HCT116 (cell line): Measurements from ENCODE around the gene CBLB. TPM values are rescaled to one million over a fixed set of nuclear protein-coding genes. Genes with fewer than 3 reads are reported as not detected.
"Not testable (repeated sequence)": the region's sequence is repeated elsewhere in the genome, so short reads cannot be mapped to it uniquely, and the experiment has no call there.

Experiments used
- ATAC-seq: fragments of 200-7000 bp; cut with Tn5 transposase; 2 replicates; pipeline ENCODE4 v1.9.1; 2020; ENCODE audit warnings: mild to moderate bottlenecking, moderate library complexity
- BruUV-seq: library from RNA; stranded (reverse); fragments of 400-500 nt; replicated peaks from 2 replicates; lab custom pipeline; 2021; lab: Mats Ljungman, UMichigan
- CTCF ChIA-PET: fragments of 300-600 bp; sonication (Branson Sonifier 250); formaldehyde crosslinking; loops from one replicate; lab custom pipeline; 2021; ENCODE audit warnings: antibody characterized with exemption; lab: Charles Lee
- POLR2A ChIA-PET: fragments of 300-600, 350-600 bp; sonication (Branson Sonifier 250); formaldehyde crosslinking; loops from one replicate; lab custom pipeline; 2021; ENCODE audit warnings: antibody characterized with exemption; lab: Charles Lee
- RAD21 ChIA-PET, 2 experiments: fragments of 300-600 bp; sonication (Branson Sonifier 250); formaldehyde crosslinking; loops; one replicate each; lab custom pipeline; 2023; ENCODE audit warnings: low total read pairs in 2 of 2; ENCODE audit not compliant: uncharacterized antibody in 2 of 2, unreplicated experiment in 2 of 2, low non-redundant PET in 1 of 2; lab: Charles Lee
- DNase-seq: peaks from one replicate; pipeline ENCODE4 v3.0.0-alpha.2; 2010; ENCODE audit warnings: low read depth, low spot score
- H2AFZ ChIP-seq: fragments of 200-600 bp; shearing (Covaris generic), sonication (generic); 2 replicates; pipeline ENCODE4 v1.6.1; 2017; ENCODE audit warnings: low read depth, mixed run types, mixed read lengths, antibody characterized with exemption, low read length; ENCODE audit not compliant: poor library complexity, severe bottlenecking
- H3K27ac ChIP-seq: 2 replicates; pipeline ENCODE4 v1.5.1; 2012; ENCODE audit warnings: low read depth, low read length
- H3K27me3 ChIP-seq: fragments of 200-600 bp; sonication (generic); 2 replicates; pipeline ENCODE4 v1.6.1; 2016; ENCODE audit warnings: mixed run types, low read length, mixed read lengths; ENCODE audit not compliant: insufficient read depth
- H3K36me3 ChIP-seq, 2 experiments: fragments of 200-500 bp in 1 of 2; fragments of 200-600 bp in 1 of 2; sonication (Bioruptor generic) in 1 of 2; sonication (generic) in 1 of 2; 2 replicates each; pipeline versions ENCODE4 v1.5.1 to v1.6.1; 2014 to 2016; ENCODE audit warnings: low read length in 2 of 2, inconsistent platforms in 1 of 2, mixed read lengths in 1 of 2, mixed run types in 1 of 2; ENCODE audit not compliant: insufficient read depth in 2 of 2, control insufficient read depth in 1 of 2
- H3K4me1 ChIP-seq, 2 experiments: fragments of 200-600 bp in 1 of 2; sonication (generic) in 1 of 2; 2 replicates each; pipeline versions ENCODE4 v1.5.1 to v1.6.1; 2012 to 2017; ENCODE audit warnings: low read length in 2 of 2, inconsistent platforms in 1 of 2, mild to moderate bottlenecking in 1 of 2, mixed read lengths in 1 of 2, mixed run types in 1 of 2, moderate library complexity in 1 of 2; ENCODE audit not compliant: insufficient read depth in 2 of 2, control insufficient read depth in 1 of 2
- H3K4me2 ChIP-seq: fragments of 200-600 bp; sonication (generic); 2 replicates; pipeline ENCODE4 v1.6.1; 2017; ENCODE audit warnings: mixed run types, low read length, mixed read lengths
- H3K4me3 ChIP-seq, 2 experiments: fragments of 200-600 bp in 1 of 2; sonication (generic) in 1 of 2; replicated peaks in 1 of 2; 2 replicates each; pipeline ENCODE4 v1.5.1; 2011 to 2016; ENCODE audit warnings: low read length in 2 of 2, control low read depth in 1 of 2, low read depth in 1 of 2, mild to moderate bottlenecking in 1 of 2, mixed read lengths in 1 of 2, mixed run types in 1 of 2
- H3K79me2 ChIP-seq: fragments of 200-600 bp; sonication (generic); 2 replicates; pipeline ENCODE4 v1.6.1; 2017; ENCODE audit warnings: mild to moderate bottlenecking, mixed run types, low read length, moderate library complexity, mixed read lengths; ENCODE audit not compliant: insufficient read depth
- H3K9ac ChIP-seq: fragments of 200-600 bp; sonication (generic); 2 replicates; pipeline ENCODE4 v1.6.1; 2016; ENCODE audit warnings: low read length, mixed read lengths
- H3K9me2 ChIP-seq: fragments of 200-600 bp; sonication (generic), shearing (Covaris generic); 2 replicates; pipeline ENCODE4 v1.6.1; 2017; ENCODE audit warnings: mixed run types, mild to moderate bottlenecking, moderate library complexity; ENCODE audit not compliant: insufficient read depth
- H3K9me3 ChIP-seq, 2 experiments: fragments of 200-500 bp in 1 of 2; fragments of 200-600 bp in 1 of 2; sonication (Bioruptor generic) in 1 of 2; sonication (generic) in 1 of 2; 2 replicates each; pipeline ENCODE4 v1.6.1; 2014 to 2017; ENCODE audit warnings: low read length in 2 of 2, mixed read lengths in 2 of 2, inconsistent platforms in 1 of 2, low read depth in 1 of 2, mild to moderate bottlenecking in 1 of 2, mixed run types in 1 of 2, moderate library complexity in 1 of 2; ENCODE audit not compliant: control insufficient read depth in 1 of 2, insufficient read depth in 1 of 2
- H4K20me1 ChIP-seq: fragments of 200-600 bp; sonication (generic), shearing (Covaris generic); 2 replicates; pipeline ENCODE4 v1.6.1; 2017; ENCODE audit warnings: mixed run types, mild to moderate bottlenecking, moderate library complexity; ENCODE audit not compliant: insufficient read depth
- EZH2 ChIP-seq: fragments of 200-600 bp; sonication (generic); IDR thresholded peaks from 2 replicates; pipeline ENCODE4 v1.6.1; 2017; ENCODE audit warnings: antibody characterized with exemption, mixed run types
- FOSL1 ChIP-seq: IDR thresholded peaks from 2 replicates; pipeline ENCODE4 v1.6.1; 2012; ENCODE audit warnings: low read depth
- POLR2AphosphoS5 ChIP-seq: IDR thresholded peaks from 2 replicates; pipeline ENCODE4 v1.6.1; 2011; ENCODE audit warnings: mild to moderate bottlenecking, low read depth, low read length, moderate library complexity
- RAD21 ChIP-seq: IDR thresholded peaks from 2 replicates; pipeline ENCODE4 v1.6.1; 2012; ENCODE audit warnings: low read depth, mild to moderate bottlenecking
- SIN3A ChIP-seq: IDR thresholded peaks from 2 replicates; pipeline ENCODE4 v1.6.1; 2012; ENCODE audit warnings: low read depth
- SP1 ChIP-seq: IDR thresholded peaks from 2 replicates; pipeline ENCODE4 v1.6.1; 2012; ENCODE audit warnings: low read depth
- SRF ChIP-seq: IDR thresholded peaks from 2 replicates; pipeline ENCODE4 v1.6.1; 2012; ENCODE audit warnings: low read depth
- ZNF274 ChIP-seq: fragments of 200-500 bp; sonication (Bioruptor generic); IDR thresholded peaks from 2 replicates; pipeline ENCODE4 v1.6.1; 2014; ENCODE audit warnings: mild to moderate bottlenecking, low read depth, low read length, inconsistent platforms
- intact Hi-C: fragments of 100-400 bp; cut with micrococcal nuclease; formaldehyde crosslinking; loops from 2 replicates; pipeline ENCODE4 v1.10.0; 2022
- total RNA-seq: library from RNA; stranded (reverse); gene quantifications from one replicate; pipeline ENCODE4 v1.2.1, GENCODE V29; 2021; ENCODE audit not compliant: unreplicated experiment
- TF ChIP-seq, protein P1 (sequence below): IDR thresholded peaks from 2 replicates; pipeline ENCODE4 v1.6.1; 2012; ENCODE audit warnings: low read depth
- TF ChIP-seq, protein P2 (sequence below), 3 experiments: fragments of 200-600 bp in 1 of 3; sonication (generic) in 1 of 3; IDR thresholded peaks in 2 of 3; conservative IDR thresholded peaks in 1 of 3; 2 replicates each; pipeline ENCODE4 v1.5.1; 2012 to 2017; ENCODE audit warnings: low read depth in 2 of 3, low read length in 2 of 3, antibody characterized with exemption in 1 of 3, borderline replicate concordance in 1 of 3, control low read depth in 1 of 3, mild to moderate bottlenecking in 1 of 3, mixed read lengths in 1 of 3, mixed run types in 1 of 3, moderate library complexity in 1 of 3; ENCODE audit not compliant: insufficient read depth in 1 of 3
- TF ChIP-seq, protein P3 (sequence below): IDR thresholded peaks from 2 replicates; pipeline ENCODE4 v1.6.1; 2012

Gene CBLB
- total RNA-seq, 1 experiment from 2014 or later = 10.4 TPM

DNA sequence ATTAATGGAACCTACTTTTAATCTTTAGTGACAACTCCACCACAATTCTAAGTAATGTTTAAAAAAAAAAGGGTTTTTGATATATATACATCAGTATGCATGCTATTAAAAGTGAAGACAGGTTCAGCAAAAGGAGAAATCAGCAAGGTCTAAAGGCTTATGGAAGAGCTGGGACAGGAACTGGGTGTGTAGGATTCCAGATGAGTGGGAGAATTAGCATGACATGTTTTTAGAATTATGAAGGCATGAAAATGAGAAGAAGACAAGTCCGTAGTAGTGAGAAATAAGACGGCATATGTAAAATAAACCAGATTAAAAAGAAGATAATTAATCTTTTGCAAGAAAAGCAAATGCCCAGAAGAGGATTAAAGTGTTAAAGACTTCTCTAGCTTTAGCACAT lies 52.0 kb downstream of the CBLB start:
- Histone ChIP-seq H3K4me2 (no peak overlapping the region), H3K9ac (no peak overlapping the region), H3K79me2 (no peaks in the 10 kb centered on the region), H2AFZ (no peak overlapping the region), H3K27ac (no peak overlapping the region), H3K9me3 (no peaks in the 10 kb centered on the region), H3K4me3 (no peak overlapping the region), H3K27me3 (no peaks in the 10 kb centered on the region), H4K20me1 (no peaks in the 10 kb centered on the region), H3K36me3 (no peaks in the 10 kb centered on the region), H3K4me1 (peaks cover 4 to 8% of the 10 kb centered on the region in 2 experiments; a peak in 2 of 4 replicates), H3K9me2 (no peaks in the 10 kb centered on the region)
- CTCF ChIA-PET = no interaction called here
- DNase-seq (no peak), ATAC-seq (no peak)
- no peak for TF ChIP-seq FOSL1
- TF ChIP-seq SIN3A = no peak
- TF ChIP-seq, protein P1, sequence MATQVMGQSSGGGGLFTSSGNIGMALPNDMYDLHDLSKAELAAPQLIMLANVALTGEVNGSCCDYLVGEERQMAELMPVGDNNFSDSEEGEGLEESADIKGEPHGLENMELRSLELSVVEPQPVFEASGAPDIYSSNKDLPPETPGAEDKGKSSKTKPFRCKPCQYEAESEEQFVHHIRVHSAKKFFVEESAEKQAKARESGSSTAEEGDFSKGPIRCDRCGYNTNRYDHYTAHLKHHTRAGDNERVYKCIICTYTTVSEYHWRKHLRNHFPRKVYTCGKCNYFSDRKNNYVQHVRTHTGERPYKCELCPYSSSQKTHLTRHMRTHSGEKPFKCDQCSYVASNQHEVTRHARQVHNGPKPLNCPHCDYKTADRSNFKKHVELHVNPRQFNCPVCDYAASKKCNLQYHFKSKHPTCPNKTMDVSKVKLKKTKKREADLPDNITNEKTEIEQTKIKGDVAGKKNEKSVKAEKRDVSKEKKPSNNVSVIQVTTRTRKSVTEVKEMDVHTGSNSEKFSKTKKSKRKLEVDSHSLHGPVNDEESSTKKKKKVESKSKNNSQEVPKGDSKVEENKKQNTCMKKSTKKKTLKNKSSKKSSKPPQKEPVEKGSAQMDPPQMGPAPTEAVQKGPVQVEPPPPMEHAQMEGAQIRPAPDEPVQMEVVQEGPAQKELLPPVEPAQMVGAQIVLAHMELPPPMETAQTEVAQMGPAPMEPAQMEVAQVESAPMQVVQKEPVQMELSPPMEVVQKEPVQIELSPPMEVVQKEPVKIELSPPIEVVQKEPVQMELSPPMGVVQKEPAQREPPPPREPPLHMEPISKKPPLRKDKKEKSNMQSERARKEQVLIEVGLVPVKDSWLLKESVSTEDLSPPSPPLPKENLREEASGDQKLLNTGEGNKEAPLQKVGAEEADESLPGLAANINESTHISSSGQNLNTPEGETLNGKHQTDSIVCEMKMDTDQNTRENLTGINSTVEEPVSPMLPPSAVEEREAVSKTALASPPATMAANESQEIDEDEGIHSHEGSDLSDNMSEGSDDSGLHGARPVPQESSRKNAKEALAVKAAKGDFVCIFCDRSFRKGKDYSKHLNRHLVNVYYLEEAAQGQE = no peak
- TF ChIP-seq, protein P2, sequence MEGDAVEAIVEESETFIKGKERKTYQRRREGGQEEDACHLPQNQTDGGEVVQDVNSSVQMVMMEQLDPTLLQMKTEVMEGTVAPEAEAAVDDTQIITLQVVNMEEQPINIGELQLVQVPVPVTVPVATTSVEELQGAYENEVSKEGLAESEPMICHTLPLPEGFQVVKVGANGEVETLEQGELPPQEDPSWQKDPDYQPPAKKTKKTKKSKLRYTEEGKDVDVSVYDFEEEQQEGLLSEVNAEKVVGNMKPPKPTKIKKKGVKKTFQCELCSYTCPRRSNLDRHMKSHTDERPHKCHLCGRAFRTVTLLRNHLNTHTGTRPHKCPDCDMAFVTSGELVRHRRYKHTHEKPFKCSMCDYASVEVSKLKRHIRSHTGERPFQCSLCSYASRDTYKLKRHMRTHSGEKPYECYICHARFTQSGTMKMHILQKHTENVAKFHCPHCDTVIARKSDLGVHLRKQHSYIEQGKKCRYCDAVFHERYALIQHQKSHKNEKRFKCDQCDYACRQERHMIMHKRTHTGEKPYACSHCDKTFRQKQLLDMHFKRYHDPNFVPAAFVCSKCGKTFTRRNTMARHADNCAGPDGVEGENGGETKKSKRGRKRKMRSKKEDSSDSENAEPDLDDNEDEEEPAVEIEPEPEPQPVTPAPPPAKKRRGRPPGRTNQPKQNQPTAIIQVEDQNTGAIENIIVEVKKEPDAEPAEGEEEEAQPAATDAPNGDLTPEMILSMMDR (IDR thresholded peaks at IDR 0.05 in 2 of 3, conservative IDR thresholded peaks at IDR 0.05 in 1 of 3; ENCODE audit: borderline replicate concordance in 1 of 3, insufficient read depth in 1 of 3, low read depth in 2 of 3, low read length in 2 of 3) = no peak
- TF ChIP-seq SP1 = no peak
- TF ChIP-seq ZNF274 = no peak
- no peak for TF ChIP-seq SRF
- TF ChIP-seq EZH2 = no peak
- TF ChIP-seq POLR2AphosphoS5 = no peak
- TF ChIP-seq, protein P3, sequence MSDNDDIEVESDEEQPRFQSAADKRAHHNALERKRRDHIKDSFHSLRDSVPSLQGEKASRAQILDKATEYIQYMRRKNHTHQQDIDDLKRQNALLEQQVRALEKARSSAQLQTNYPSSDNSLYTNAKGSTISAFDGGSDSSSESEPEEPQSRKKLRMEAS = no peak
- no peak for TF ChIP-seq RAD21
- intact Hi-C loops = no loop called here
- BruUV-seq = no TSS peak
- POLR2A ChIA-PET = no interaction called here
- RAD21 ChIA-PET = no interaction called here

DNA sequence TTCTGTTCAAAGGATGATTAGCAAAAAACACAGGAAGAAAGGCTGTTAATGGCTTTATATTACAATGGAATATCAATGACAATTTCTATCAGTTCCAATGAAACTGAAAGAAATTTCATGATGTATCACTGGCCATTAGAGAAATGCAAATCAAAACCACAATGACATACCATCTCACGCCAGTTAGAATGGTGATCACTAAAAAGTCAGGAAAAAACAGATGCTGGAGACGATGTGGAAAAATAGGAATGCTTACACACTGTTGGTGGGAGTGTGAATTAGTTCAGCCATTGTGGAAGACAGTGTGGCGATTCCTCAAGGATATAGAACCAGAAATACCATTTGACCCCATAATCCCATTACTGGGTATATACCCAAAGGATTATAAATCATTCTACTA lies 53.5 kb downstream of the CBLB start:
- H3K4me3 ChIP-seq, CTCF ChIA-PET, H3K9ac ChIP-seq, H3K4me2 ChIP-seq, ATAC-seq, H2AFZ ChIP-seq, H3K27ac ChIP-seq, H3K27me3 ChIP-seq, BruUV-seq, intact Hi-C loops, H3K9me3 ChIP-seq, RAD21 ChIA-PET, H3K36me3 ChIP-seq, H4K20me1 ChIP-seq, H3K9me2 ChIP-seq, H3K4me1 ChIP-seq, DNase-seq, H3K79me2 ChIP-seq, POLR2A ChIA-PET: not testable (repeated sequence)
